Thoracic aorta (tissue), 2 donors: ENCODE results near the gene RASSF3. TPM values are rescaled to one million over a fixed set of nuclear protein-coding genes. Genes with fewer than 3 reads are reported as not detected.
A peak's percentile ranks its signal among the peaks of the same experiment; 100 is the strongest.

Experiments used
- ATAC-seq: fragments of 150-250 bp; one replicate; pipeline ENCODE4 v1.8.0; 2017; ENCODE audit warnings: low read depth; ENCODE audit not compliant: insufficient number of reproducible peaks, low FRiP score
- DNase-seq: peaks from one replicate; pipeline ENCODE4 v3.0.0-alpha.2; 2020; ENCODE audit warnings: low spot score
- H3K27ac ChIP-seq, 2 donors: fragments of 200-600 bp; sonication (generic); 1 replicate in 1 of 2; 2 replicates in 1 of 2; pipeline ENCODE4 v1.5.1; 2016; ENCODE audit warnings: mild to moderate bottlenecking in 2 of 2, moderate library complexity in 2 of 2
- H3K27me3 ChIP-seq: fragments of 200-600 bp; sonication (generic); replicated peaks from 2 replicates; pipeline ENCODE4 v1.6.0; 2016; ENCODE audit warnings: mild to moderate bottlenecking; ENCODE audit not compliant: insufficient read depth
- H3K36me3 ChIP-seq: fragments of 200-600 bp; sonication (generic); one replicate; pipeline ENCODE4 v1.5.1; 2016
- H3K4me1 ChIP-seq, 2 donors: fragments of 200-600 bp; sonication (generic); 1 replicate in 1 of 2; 2 replicates in 1 of 2; pipeline versions ENCODE4 v1.5.1 to v1.6.0; 2016; ENCODE audit warnings: low read depth in 2 of 2, mild to moderate bottlenecking in 1 of 2; ENCODE audit not compliant: control insufficient read depth in 1 of 2
- H3K4me3 ChIP-seq: fragments of 200-600 bp; sonication (generic); 2 replicates; pipeline ENCODE4 v1.5.1; 2016; ENCODE audit warnings: mild to moderate bottlenecking
- H3K9me3 ChIP-seq: fragments of 200-600 bp; sonication (generic); 2 replicates; pipeline ENCODE4 v1.5.1; 2016
- total RNA-seq, 2 donors: library from RNA; depleted of rRNA; stranded (reverse); fragments of >200 nt; gene quantifications; one replicate each; pipeline versions ENCODE4 v1.1.0 to v1.2.3, GENCODE V29; 2016
- TF ChIP-seq, protein P1 (sequence below): fragments of 200-600 bp; sonication (generic); IDR thresholded peaks from one replicate; pipeline ENCODE4 v1.5.1; 2019; ENCODE audit warnings: antibody characterized with exemption

The RASSF3 gene
- total RNA-seq, 2 donors from 2014 or later, result 126 to 149 TPM

- H3K27me3 ChIP-seq, result no peaks in the 10 kb centered on the region
- TF ChIP-seq, protein P1, sequence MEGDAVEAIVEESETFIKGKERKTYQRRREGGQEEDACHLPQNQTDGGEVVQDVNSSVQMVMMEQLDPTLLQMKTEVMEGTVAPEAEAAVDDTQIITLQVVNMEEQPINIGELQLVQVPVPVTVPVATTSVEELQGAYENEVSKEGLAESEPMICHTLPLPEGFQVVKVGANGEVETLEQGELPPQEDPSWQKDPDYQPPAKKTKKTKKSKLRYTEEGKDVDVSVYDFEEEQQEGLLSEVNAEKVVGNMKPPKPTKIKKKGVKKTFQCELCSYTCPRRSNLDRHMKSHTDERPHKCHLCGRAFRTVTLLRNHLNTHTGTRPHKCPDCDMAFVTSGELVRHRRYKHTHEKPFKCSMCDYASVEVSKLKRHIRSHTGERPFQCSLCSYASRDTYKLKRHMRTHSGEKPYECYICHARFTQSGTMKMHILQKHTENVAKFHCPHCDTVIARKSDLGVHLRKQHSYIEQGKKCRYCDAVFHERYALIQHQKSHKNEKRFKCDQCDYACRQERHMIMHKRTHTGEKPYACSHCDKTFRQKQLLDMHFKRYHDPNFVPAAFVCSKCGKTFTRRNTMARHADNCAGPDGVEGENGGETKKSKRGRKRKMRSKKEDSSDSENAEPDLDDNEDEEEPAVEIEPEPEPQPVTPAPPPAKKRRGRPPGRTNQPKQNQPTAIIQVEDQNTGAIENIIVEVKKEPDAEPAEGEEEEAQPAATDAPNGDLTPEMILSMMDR, result no peak
- ATAC-seq, result no peak
- DNase-seq, result no peak
- H3K9me3 ChIP-seq, result no peaks in the 10 kb centered on the region
- H3K27ac ChIP-seq, result no peak overlapping the region
- H3K36me3 ChIP-seq, result peaks cover 6% of the 10 kb centered on the region
- H3K4me1 ChIP-seq, result peaks cover 10 to 12% of the 10 kb centered on the region in 2 donors
- H3K4me3 ChIP-seq, result no peak overlapping the region
Measured at GRCh38 chr12:64730588-64730969, 120.3 kb downstream of the RASSF3 start.

DNA sequence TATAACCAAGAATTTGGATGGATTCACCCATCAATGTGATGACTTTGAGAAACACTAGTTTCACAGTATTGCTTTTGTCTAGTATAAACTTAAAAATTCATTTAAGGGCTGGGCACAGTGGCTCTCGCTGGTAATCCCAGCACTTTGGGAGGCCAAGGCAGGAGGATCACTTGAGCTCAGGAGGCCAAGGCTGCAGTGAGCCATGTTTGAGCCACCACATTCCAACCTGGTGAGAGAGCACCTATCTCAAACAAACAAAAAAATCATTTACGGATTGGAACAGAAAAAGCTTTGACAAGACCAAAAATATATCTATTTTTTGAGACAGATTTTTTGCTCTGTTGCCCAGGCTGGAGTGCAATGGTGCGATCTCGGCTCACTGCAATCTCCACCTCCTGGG lies 121.4 kb downstream of the RASSF3 start:
- no peaks in the 10 kb centered on the region for H3K27me3 ChIP-seq
- no peak overlapping the region for H3K27ac ChIP-seq
- peaks cover 14% of the 10 kb centered on the region for H3K36me3 ChIP-seq
- DNase-seq, result no peak
- TF ChIP-seq, protein P1, result no peak
- H3K4me1 ChIP-seq, result peaks cover 10 to 12% of the 10 kb centered on the region in 2 donors
- no peaks in the 10 kb centered on the region for H3K9me3 ChIP-seq
- no peak overlapping the region for H3K4me3 ChIP-seq
- no peak for ATAC-seq

DNA sequence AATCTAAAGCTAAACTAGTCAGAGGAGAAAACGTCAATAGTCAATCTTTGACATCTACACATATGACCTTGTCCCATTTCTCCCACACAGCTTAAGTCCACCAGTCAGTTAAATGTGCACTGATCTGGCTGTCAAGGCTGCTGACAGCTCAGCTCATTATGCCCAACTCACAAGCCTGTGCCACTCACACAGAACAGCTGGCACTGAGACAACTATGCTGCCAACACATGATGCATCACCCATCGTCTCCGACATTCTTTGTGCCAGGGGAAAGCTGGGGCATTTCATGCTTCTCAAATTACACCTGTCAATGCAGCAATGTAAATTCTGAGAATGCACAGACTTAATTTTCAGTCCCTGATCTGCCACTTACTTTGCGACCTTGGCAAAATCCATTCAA lies 123.6 kb downstream of the RASSF3 start:
- no peak for ATAC-seq

DNA sequence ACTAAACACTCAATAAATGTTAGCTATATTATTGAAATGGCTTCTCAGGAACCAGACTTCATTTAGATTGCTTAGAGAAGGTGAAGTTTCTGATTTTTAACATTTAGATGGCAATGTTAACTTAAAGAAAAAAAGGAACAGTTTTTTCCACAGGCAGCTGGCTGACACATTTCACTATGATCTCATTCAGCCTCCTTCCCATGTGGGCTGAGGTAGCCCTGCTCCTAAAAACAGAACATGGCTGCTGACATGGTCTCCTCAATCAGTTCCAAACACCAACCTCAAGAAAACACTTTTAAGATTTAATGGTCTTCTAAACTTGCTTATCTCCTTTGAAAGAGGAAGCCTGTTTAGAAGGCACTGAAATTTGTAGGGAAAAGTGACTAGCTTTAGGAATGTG lies 125.1 kb downstream of the RASSF3 start:
- peaks cover 5 to 12% of the 10 kb centered on the region in 2 donors for H3K4me1 ChIP-seq
- TF ChIP-seq, protein P1, result no peak
- H3K4me3 ChIP-seq, result no peak overlapping the region
- H3K27ac ChIP-seq, result peak overlapping the region in 1 of 2 donors; percentile 33
- H3K27me3 ChIP-seq, result no peaks in the 10 kb centered on the region
- DNase-seq, result no peak
- no peaks in the 10 kb centered on the region for H3K9me3 ChIP-seq
- ATAC-seq, result no peak
- H3K36me3 ChIP-seq, result peaks cover 32% of the 10 kb centered on the region

More for the DNA sequence above, 123.6 kb downstream of the RASSF3 start:
- H3K4me3 ChIP-seq, result no peak overlapping the region
- peak; percentile 23 for DNase-seq
- peak overlapping the region in 1 of 2 donors; percentile 6 for H3K27ac ChIP-seq
- H3K4me1 ChIP-seq, result peaks cover 10 to 12% of the 10 kb centered on the region in 2 donors
- TF ChIP-seq, protein P1, result no peak
- peaks cover 24% of the 10 kb centered on the region for H3K36me3 ChIP-seq
- no peaks in the 10 kb centered on the region for H3K27me3 ChIP-seq
- H3K9me3 ChIP-seq, result no peaks in the 10 kb centered on the region

GRCh38 chr12:64736771-64737170 lies 126.5 kb downstream of the RASSF3 start:
- Histone ChIP-seq H3K9me3 (no peaks in the 10 kb centered on the region), H3K4me3 (no peak overlapping the region), H3K36me3 (peaks cover 37% of the 10 kb centered on the region), H3K27ac (no peak overlapping the region), H3K4me1 (peaks cover 5 to 12% of the 10 kb centered on the region in 2 donors), H3K27me3 (no peaks in the 10 kb centered on the region)
- no peak for DNase-seq
- TF ChIP-seq, protein P1, result no peak
- ATAC-seq, result no peak
